Measurements from ENCODE around the gene ZNRF1. TPM values are rescaled to one million over a fixed set of nuclear protein-coding genes. Genes with fewer than 3 reads are reported as not detected.

ZNRF1 gene
- total and polyA plus RNA-seq, 3 donors from 2014 or later, result 51.8 to 93.0 (median 90.4) TPM

DNA sequence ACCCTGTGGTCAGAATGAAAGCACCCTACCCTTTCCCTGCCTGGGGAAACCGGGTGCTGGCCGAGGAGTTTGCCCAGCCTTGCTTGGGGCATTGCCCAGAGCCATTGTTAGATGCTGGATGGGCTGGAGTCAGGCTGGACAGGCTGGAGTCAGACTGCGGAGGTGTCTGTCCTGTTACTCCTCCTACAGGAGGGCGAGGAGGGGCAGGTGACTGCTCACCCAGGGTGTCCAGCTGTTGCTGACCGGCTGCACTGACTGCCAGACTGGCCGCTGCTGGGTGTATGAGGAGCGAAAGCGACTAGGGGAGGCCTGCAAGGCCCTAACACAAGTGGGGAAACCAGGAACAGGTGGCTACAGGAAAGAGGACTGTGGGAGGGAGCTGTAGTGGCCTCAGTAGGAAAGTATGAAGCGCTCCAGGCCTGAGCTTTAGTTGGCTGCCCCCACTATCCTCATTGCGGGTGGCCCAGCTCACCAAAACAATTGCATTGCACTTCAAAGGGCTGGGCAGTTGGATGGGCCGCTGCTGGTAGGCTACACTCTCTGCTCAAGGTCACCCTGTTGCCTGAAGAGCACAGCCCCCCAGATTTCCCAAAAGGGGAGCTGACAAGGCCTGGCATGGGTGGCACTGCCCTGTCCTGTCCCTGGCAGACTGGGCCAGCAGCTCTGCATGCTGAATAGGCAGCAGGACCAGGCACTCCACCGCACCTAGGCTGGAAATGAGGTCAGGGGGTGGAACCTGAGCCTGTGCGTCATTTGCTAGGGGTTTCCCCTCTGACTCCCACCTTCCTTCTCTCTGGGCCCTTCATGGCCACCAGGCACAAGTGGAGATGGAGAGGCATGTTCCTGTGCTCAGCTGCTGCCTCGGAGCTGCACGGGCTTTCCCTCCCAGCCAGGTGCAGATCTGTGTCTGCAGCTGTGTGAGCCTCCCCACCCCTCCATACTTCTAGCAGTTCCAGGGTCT, 99.4 kb downstream of the ZNRF1 start:
- 53 to 67% methylated on average over 8 to 15 of the region's 15 CpGs for WGBS, 2 donors
- no peaks in the 10 kb centered on the region for H3K27me3 ChIP-seq
- H3K4me3 ChIP-seq, result no peak overlapping the region
- intact Hi-C loops (cut with DNase I; ENCODE audit: low total_unique reads), result no loop called here
- no peak for TF ChIP-seq POLR2A (IDR thresholded peaks at IDR 0.05)
- TF ChIP-seq, protein P1, sequence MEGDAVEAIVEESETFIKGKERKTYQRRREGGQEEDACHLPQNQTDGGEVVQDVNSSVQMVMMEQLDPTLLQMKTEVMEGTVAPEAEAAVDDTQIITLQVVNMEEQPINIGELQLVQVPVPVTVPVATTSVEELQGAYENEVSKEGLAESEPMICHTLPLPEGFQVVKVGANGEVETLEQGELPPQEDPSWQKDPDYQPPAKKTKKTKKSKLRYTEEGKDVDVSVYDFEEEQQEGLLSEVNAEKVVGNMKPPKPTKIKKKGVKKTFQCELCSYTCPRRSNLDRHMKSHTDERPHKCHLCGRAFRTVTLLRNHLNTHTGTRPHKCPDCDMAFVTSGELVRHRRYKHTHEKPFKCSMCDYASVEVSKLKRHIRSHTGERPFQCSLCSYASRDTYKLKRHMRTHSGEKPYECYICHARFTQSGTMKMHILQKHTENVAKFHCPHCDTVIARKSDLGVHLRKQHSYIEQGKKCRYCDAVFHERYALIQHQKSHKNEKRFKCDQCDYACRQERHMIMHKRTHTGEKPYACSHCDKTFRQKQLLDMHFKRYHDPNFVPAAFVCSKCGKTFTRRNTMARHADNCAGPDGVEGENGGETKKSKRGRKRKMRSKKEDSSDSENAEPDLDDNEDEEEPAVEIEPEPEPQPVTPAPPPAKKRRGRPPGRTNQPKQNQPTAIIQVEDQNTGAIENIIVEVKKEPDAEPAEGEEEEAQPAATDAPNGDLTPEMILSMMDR (IDR thresholded peaks at IDR 0.05), result no peak
- peaks cover 24% of the 10 kb centered on the region for H3K4me1 ChIP-seq
- H3K27ac ChIP-seq, result no peak overlapping the region
- DNase-seq, result no peak
- H3K36me3 ChIP-seq (ENCODE audit: low read depth, missing control alignments), result no peaks in the 10 kb centered on the region
- no peaks in the 10 kb centered on the region for H3K9me3 ChIP-seq

DNA sequence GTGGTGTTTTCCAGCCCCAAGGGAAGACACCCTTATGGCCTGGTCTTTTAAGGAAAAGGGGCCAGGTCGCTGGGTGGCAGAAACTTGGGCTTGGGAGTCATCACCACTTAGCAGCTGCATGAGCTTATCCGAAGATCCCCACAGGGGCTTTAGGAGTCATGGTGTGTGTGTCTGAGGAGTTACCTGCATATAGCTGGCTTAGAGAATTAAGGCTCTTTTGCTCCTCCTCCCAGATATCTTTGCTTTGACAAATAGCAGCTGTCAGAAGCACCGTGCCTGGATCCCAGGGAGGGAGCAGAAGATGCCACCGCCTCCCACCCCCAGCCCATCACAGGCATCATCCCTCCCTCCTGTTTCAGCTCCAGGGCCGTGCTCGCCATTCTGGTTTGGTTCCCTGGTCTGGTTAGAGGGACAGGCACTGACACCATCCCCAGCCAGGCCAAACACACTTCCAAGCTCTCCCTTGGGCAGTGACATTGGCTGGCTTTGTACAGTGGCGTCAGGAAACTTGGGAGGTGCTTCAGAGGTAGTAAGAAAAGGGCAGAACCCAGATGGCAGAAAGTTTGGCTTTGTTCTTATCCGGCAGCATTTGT, 100.3 kb downstream of the ZNRF1 start:
- TF ChIP-seq POLR2A (IDR thresholded peaks at IDR 0.05), result no peak
- DNase-seq, result no peak
- intact Hi-C loops (cut with DNase I; ENCODE audit: low total_unique reads), result no loop called here
- Histone ChIP-seq H3K9me3 (no peaks in the 10 kb centered on the region), H3K27me3 (no peaks in the 10 kb centered on the region), H3K36me3 (ENCODE audit: low read depth, missing control alignments) (no peaks in the 10 kb centered on the region), H3K27ac (no peak overlapping the region), H3K4me3 (no peak overlapping the region), H3K4me1 (peaks cover 24% of the 10 kb centered on the region)
- WGBS, 2 donors, result 83% methylated on average over 8 of the region's 8 CpGs

DNA sequence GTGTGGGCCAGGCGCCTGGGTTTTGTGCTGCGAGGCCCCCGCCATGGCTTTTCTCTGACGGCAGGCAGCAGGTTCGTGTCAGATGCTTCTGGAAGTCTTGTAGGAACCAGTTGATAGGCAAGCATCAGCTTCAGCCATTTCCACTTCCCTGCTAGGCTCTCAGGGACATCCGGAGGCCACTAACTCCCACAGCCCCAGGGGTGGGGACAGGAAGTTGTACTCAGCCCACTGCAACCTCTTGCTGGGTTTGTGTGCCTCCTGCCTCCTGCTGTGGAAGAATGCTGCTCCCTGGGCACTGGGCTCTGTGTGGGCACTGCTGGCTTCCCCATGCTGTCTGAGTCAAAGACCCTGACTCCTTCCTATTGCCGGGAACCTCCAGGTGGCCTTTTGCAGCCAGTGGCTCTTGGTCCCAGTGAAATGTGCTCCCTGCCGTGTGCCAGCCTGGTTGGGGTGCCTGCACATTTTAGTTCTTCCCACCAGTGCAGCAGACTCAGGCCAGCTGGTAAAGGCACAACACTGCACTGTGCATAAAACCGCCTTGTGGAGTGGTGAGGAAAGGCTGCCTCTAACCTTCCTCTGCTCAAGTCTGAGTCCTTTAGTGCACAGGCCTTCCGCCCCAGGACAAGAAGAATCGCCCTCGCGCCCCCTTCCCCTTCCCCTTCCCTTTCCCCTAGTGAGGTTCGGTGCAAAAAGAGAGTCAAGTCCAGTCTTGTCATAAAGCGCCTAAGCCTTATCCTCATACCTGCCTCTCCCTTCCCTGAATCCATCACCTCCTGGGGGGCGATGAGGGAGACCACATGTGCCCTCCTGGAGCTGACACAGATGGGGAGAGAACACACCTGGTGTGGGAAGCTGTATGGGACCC, 101.1 kb downstream of the ZNRF1 start:
- H3K27ac ChIP-seq, result no peak overlapping the region
- no peak for TF ChIP-seq POLR2A (IDR thresholded peaks at IDR 0.05)
- TF ChIP-seq, protein P1 (IDR thresholded peaks at IDR 0.05), result no peak
- H3K4me3 ChIP-seq, result no peak overlapping the region
- no peak for DNase-seq
- no peaks in the 10 kb centered on the region for H3K27me3 ChIP-seq
- intact Hi-C loops (cut with DNase I; ENCODE audit: low total_unique reads), result no loop called here
- H3K9me3 ChIP-seq, result no peaks in the 10 kb centered on the region
- 80 to 95% methylated on average over 12 to 16 of the region's 16 CpGs for WGBS, 2 donors
- no peaks in the 10 kb centered on the region for H3K36me3 ChIP-seq (ENCODE audit: low read depth, missing control alignments)
- H3K4me1 ChIP-seq, result peaks cover 24% of the 10 kb centered on the region

DNA sequence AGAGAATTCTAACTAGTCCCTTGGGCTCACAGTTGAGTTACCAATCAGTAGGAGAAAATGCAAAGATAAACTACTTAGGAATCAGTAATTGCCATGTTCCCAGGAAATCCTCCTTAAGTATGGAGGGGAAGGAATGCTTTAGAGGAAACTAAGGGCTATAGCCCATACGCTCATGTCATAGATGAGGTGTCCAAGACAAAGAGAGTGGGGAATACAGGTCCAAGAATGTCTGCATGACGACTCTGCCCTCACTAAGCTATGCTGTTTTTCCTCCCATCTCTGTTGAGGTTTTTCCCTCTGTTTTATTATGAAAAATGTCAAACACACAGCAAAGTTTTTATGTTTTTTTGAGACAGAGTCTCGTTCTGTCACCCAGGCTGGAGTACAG, 101.8 kb downstream of the ZNRF1 start:
- no peak for DNase-seq
- Histone ChIP-seq H3K36me3 (ENCODE audit: low read depth, missing control alignments) (no peaks in the 10 kb centered on the region), H3K9me3 (no peaks in the 10 kb centered on the region), H3K4me3 (no peak overlapping the region), H3K4me1 (peaks cover 24% of the 10 kb centered on the region), H3K27me3 (no peaks in the 10 kb centered on the region), H3K27ac (no peak overlapping the region)
- intact Hi-C loops (cut with DNase I; ENCODE audit: low total_unique reads), result no loop called here
- TF ChIP-seq, protein P1 (IDR thresholded peaks at IDR 0.05), result no peak
- no peak for TF ChIP-seq POLR2A (IDR thresholded peaks at IDR 0.05)
- WGBS, 2 donors, result 91 to 94% methylated on average over 3 of the region's 3 CpGs

DNA sequence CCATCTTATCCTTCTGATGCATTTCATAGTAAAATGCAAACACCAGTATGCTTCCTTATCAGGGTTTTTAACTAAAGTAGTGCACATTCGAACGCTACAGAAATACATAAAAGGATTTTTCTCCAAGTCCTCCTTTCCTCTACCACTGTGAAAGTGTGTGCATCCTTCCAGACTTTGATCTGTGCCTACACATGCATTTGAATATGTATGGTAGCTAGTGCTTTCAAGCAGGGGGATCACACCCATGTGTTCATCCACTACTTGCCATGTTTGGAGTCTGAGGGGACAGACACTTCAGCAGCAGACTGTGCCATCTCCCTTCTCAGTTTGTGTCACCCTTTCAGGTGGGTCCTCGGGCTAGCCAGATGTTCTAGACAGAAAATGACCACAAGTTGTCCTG, 102.8 kb downstream of the ZNRF1 start:
- no peak overlapping the region for H3K27ac ChIP-seq
- no peak overlapping the region for H3K4me3 ChIP-seq
- TF ChIP-seq, protein P1 (IDR thresholded peaks at IDR 0.05), result no peak
- no peak for TF ChIP-seq POLR2A (IDR thresholded peaks at IDR 0.05)
- no peaks in the 10 kb centered on the region for H3K9me3 ChIP-seq
- WGBS, 2 donors, result 92 to 97% methylated on average over 2 to 3 of the region's 3 CpGs
- no peaks in the 10 kb centered on the region for H3K27me3 ChIP-seq
- intact Hi-C loops (cut with DNase I; ENCODE audit: low total_unique reads), result no loop called here
- no peaks in the 10 kb centered on the region for H3K36me3 ChIP-seq (ENCODE audit: low read depth, missing control alignments)
- peaks cover 21% of the 10 kb centered on the region for H3K4me1 ChIP-seq
- DNase-seq, result no peak

All from testis (tissue), 3 donors.